ENCODE measurements around the gene GRIA4.

The GRIA4 gene

GRCh38 chr11:105789579-105790420 lies 179.9 kb downstream of the GRIA4 start:
- DNase-seq (ENCODE audit: low spot score) = no peak

- no peak for DNase-seq (ENCODE audit: low spot score)
These were observed 181.0 kb downstream of the GRIA4 start for GRCh38 chr11:105790840-105791239.

- no peak for DNase-seq (ENCODE audit: low spot score)
These were observed 183.2 kb downstream of the GRIA4 start for GRCh38 chr11:105793092-105793491.

DNA sequence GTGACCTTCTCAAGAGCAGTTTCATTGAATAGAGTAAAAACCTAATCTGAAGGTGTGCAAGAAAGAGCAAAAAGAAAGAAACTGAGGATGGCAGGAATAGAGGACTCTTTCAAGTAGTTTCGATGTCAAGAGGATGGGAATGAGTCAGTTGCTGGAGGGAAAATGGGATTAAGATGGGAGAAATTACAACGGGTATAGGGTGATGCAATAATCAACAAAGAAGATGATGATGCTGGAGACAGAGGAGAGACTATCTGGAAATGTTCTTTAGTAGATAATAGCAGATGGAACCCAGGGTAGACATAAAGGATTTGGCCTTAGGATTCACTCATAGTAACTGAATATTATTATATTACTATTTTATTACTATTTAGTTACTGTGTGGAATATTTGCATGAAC lies 189.4 kb downstream of the GRIA4 start:
- no peak for DNase-seq (ENCODE audit: low spot score)

- DNase-seq (ENCODE audit: low spot score) = no peak
These were observed 190.0 kb downstream of the GRIA4 start for GRCh38 chr11:105799728-105800462.

DNA sequence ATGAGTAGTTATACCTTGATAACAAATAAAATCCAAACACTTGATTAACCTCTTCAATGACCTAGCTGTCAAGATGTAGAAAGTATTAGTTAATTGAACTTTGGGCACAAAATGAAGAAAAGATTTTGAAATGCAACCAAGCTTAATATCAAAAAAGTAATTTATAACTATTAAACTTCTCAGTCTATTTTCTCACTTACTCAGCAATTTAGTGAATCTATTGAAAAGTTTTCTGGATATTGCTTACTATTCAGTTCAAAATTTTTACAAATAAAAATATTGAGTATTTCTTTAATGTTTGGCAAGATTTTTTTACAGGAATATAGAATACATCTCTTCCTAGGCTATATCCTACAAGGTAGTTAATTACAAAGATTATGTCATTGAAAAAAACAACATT lies 192.5 kb downstream of the GRIA4 start:
- no peak for DNase-seq (ENCODE audit: low spot score)

GRCh38 chr11:105811242-105811641 lies 201.4 kb downstream of the GRIA4 start:
- DNase-seq (ENCODE audit: low spot score) = no peak

GRCh38 chr11:105821372-105821771 lies 211.5 kb downstream of the GRIA4 start:
- no peak for DNase-seq (ENCODE audit: low spot score)

DNA sequence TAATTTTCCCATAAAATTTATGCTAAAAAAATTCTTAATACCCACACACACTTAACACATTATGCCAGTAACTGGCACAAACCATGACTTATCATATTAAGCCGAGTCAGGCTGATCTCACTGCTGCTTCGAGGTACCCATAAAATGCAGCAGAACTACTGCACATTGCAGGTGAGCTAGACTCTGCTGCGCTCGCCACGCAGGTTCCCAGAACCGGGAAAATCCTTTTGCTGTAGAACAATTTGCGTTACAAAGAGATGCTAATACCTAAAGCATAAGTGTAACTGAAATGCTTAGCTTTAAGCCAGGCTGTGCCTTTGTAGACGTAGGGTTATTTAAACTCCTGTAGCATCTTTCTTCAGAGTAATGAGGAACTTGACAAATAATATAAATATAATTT lies 211.9 kb downstream of the GRIA4 start:
- DNase-seq (ENCODE audit: low spot score) = no peak

- no peak for DNase-seq (ENCODE audit: low spot score)
These were observed 213.7 kb downstream of the GRIA4 start for GRCh38 chr11:105823495-105824033.

- DNase-seq (ENCODE audit: low spot score) = no peak
These were observed 214.7 kb downstream of the GRIA4 start for GRCh38 chr11:105824457-105825013.

GRCh38 chr11:105825141-105825540 lies 215.3 kb downstream of the GRIA4 start:
- DNase-seq (ENCODE audit: low spot score) = no peak

GRCh38 chr11:105827906-105828305 lies 218.0 kb downstream of the GRIA4 start:
- DNase-seq (ENCODE audit: low spot score) = no peak

GRCh38 chr11:105829084-105829483 lies 219.2 kb downstream of the GRIA4 start:
- DNase-seq (ENCODE audit: low spot score) = peak; percentile 43

DNA sequence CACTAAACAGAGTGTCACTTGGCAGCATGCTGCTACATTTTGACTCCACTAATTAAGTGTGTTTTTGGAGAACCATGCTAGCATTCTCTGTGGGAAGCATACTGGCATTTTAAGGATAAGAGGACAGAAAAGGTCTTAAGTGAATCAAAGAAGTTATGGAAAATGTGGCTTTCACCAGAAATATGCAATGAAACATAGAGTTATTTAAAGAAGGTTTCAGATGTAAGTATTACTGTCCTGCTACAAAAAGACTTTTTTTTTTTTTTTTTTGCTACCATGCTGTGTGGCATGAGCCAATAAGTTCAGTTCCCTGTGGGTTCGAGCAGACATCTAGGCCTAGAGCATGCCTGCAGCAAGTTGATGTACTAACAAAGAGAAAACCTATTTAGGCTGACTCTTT lies 224.6 kb downstream of the GRIA4 start:
- DNase-seq (ENCODE audit: low spot score) = no peak

DNA sequence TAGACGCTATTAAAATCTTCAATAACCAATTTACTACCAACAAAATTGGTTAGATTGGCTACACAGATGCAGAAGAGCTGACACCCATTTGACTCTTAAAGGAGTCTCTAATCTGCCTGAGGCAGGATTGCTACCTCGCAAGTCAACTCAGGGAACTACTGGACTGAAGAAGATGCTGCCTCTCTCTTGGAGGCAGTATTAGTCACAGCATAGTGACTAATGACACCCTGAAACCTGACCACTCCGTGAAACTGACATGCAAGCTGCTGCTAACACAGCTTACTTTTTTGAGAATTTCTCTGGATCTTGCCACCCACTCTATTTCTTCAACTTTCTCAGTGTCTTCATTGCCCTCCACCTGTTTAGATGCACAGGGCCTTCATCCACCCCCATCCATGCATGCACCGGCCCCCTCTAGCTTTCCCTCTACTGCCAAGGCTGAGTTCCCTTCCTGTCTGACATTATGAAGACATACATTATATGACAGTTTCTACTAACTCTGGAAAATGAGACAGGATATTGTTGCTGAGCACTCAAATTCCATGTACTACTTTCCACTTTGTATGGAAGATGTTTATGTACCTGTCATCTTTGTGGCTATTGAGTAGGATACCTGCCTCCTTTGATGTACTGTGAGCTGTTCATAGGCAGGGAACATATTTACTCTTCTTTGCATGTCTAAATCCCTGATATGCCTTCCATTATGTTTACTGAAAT lies 229.0 kb downstream of the GRIA4 start:
- DNase-seq (ENCODE audit: low spot score) = no peak

GRCh38 chr11:105840391-105840790 lies 230.5 kb downstream of the GRIA4 start:
- no peak for DNase-seq (ENCODE audit: low spot score)

DNA sequence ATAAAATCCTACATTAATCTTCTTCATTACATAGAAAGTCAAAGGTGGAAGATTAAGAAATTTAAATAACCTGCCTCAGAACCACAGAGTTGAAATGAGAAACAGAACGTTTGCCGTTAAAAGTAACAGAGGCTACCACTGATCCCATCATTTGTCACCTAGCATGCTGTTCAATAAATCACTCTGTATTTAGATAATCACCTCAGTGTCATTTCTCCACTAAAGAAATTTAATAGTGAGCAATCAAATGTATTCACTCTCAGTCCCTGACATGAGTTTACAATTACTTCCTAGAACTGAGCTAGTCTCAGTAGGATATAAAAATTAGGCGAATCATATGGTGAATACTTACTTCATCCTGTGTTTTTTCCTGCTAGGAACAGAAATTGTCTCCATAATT lies 242.5 kb downstream of the GRIA4 start:
- DNase-seq (ENCODE audit: low spot score) = no peak

GRCh38 chr11:105854269-105854668 lies 244.4 kb downstream of the GRIA4 start:
- DNase-seq (ENCODE audit: low spot score) = no peak

DNA sequence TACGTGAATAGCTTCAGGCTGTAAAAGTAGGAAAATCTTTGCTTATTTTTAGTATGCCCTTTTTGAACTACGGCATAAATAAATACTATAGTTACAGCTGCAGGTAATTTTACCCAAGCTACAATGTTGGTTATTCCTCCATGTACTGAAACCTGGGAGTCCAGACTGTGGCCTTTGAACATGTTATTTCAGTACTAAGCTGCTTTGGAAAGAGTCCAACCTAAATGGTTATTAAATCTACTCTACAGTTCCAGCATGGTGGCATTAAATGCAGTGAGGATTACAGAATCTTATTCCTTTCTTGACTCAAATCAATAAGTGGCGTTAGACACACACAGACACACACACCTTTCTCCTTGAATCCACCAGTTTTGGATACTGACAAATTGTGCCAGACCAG lies 247.1 kb downstream of the GRIA4 start:
- no peak for DNase-seq (ENCODE audit: low spot score)

GRCh38 chr11:105857728-105858127 lies 247.9 kb downstream of the GRIA4 start:
- DNase-seq (ENCODE audit: low spot score) = no peak

- DNase-seq (ENCODE audit: low spot score) = no peak
These were observed 249.0 kb downstream of the GRIA4 start for GRCh38 chr11:105858841-105859240.
